OCI-LY3 (cell line): ENCODE measurements around the gene DTX1.

Experiments used
- CTCF ChIP-seq: fragments of 200-600, 300-600 bp; sonication (generic); IDR thresholded peaks from 2 replicates; pipeline ENCODE4 v1.5.1; 2014; ENCODE audit warnings: antibody characterized with exemption, low read length, low read depth
- EZH2phosphoT487 ChIP-seq: fragments of 200-600 bp; shearing (Covaris generic); IDR thresholded peaks from 2 replicates; pipeline ENCODE4 v1.6.1; 2018; ENCODE audit warnings: antibody characterized with exemption, mixed run types, low read depth

GRCh38 chr12:113090740-113091139 lies 34.2 kb downstream of the DTX1 start:
- TF ChIP-seq EZH2phosphoT487 (no peak), CTCF (no peak)
